ENCODE measurements around the gene FXYD2.
"Not testable (repeated sequence)": the region's sequence is repeated elsewhere in the genome, so short reads cannot be mapped to it uniquely, and the experiment has no call there.

FXYD2 gene

GRCh38 chr11:117819096-117820040 is 5.2 kb downstream of the FXYD2 start:
- peak; percentile 54 for DNase-seq

GRCh38 chr11:117818041-117818873 is 6.3 kb downstream of the FXYD2 start:
- DNase-seq = no peak

- DNase-seq = peak; percentile 73
Measured at GRCh38 chr11:117817368-117818040, 7.0 kb downstream of the FXYD2 start.

- no peak for DNase-seq
Measured at GRCh38 chr11:117816846-117817367, 7.6 kb downstream of the FXYD2 start.

- no peak for DNase-seq
Measured at GRCh38 chr11:117816151-117816741, 8.3 kb downstream of the FXYD2 start.

- DNase-seq = no peak
Measured at GRCh38 chr11:117815262-117815803, 9.2 kb downstream of the FXYD2 start.

GRCh38 chr11:117814766-117815261 is 9.7 kb downstream of the FXYD2 start:
- DNase-seq = peak; percentile 94

GRCh38 chr11:117814204-117814765 is 10.3 kb downstream of the FXYD2 start:
- no peak for DNase-seq

- DNase-seq = not testable (repeated sequence)
Measured at GRCh38 chr11:117810056-117810451, 14.5 kb downstream of the FXYD2 start.

GRCh38 chr11:117809236-117810055 is 15.1 kb downstream of the FXYD2 start:
- DNase-seq = peak; percentile 74

GRCh38 chr11:117808784-117809183 is 15.8 kb downstream of the FXYD2 start:
- no peak for DNase-seq

GRCh38 chr11:117807482-117808327 is 16.8 kb downstream of the FXYD2 start:
- DNase-seq = peak; percentile 66

GRCh38 chr11:117806846-117807245 is 17.7 kb downstream of the FXYD2 start:
- no peak for DNase-seq

- DNase-seq = no peak
Measured at GRCh38 chr11:117805045-117805444, 19.5 kb downstream of the FXYD2 start.

- DNase-seq = no peak
Measured at GRCh38 chr11:117803896-117804295, 20.6 kb downstream of the FXYD2 start.

- no peak for DNase-seq
Measured at GRCh38 chr11:117799634-117800033, 24.9 kb downstream of the FXYD2 start.

- DNase-seq = peak; percentile 49
Measured at GRCh38 chr11:117796872-117797529, 27.5 kb downstream of the FXYD2 start, which contains the start of gene DSCAML1. DSCAML1 (minus strand) TSS chr11:117797216; CDS start chr11:117797079, 137 bp downstream.

GRCh38 chr11:117796456-117796871 is 28.1 kb downstream of the FXYD2 start:
- DNase-seq = no peak

All from NCI-H1092 (cell line).